ENCODE results near the gene CCNJ. TPM values are rescaled to one million over a fixed set of nuclear protein-coding genes. Genes with fewer than 3 reads are reported as not detected.

Gene CCNJ
- total and polyA plus RNA-seq, 9 of the 15 experiments (the other 6 are each of a cell fraction or from before 2014, with no cell fraction given), result 0.69 to 15.7 (median 9.2) TPM

DNA sequence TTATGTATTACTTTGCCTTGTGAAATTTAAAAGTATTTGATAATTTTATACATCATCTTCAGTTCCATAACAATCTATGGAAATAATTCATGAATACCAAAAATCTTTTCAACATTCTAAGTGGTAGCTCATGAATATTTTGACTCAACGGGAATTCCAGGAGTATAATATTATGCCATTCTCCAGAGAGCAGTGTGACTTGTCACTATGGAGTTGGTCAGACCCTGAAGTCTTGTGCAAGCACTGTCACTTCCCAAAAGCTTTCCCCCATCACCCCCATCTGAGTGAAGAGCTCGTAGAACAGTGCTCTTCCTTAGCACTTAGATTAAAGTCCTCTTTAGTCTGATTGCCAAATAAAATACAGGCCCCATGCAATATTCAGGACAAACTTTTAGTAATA lies 29.4 kb upstream of the CCNJ start:
- CTCF ChIA-PET (ENCODE audit: low intra/inter-chr PET ratio), result no interaction called here
- FAIRE-seq, result no peak
- WGBS (ENCODE audit: insufficient coverage, low coverage, missing lambda C conversion rate), result 10% methylated on average over 2 of the region's 2 CpGs
- H2AFZ ChIP-seq (ENCODE audit: low read depth, low read length), result no peak overlapping the region
- no peak overlapping the region for H3K27ac ChIP-seq (ENCODE audit: extremely low read depth, low read depth, low read length)
- ATAC-seq, result no peak
- DNase-seq (ENCODE audit: extremely low read depth in 1 of 4, low spot score in 3 of 4), result no peak
- H3K36me3 ChIP-seq (ENCODE audit: control insufficient read depth, insufficient read depth, low read length), result no peaks in the 10 kb centered on the region
- POLR2A ChIA-PET, result interaction anchor here (0.6 to 1.6 kb wide), 2 partner anchors 19 to 197 kb away, joined by 3 read pairs; no protein-coding TSS in a partner anchor
- no peak overlapping the region for H3K4me2 ChIP-seq (ENCODE audit: insufficient read depth, low read length)
- no peak overlapping the region for H3K4me3 ChIP-seq
- H3K9ac ChIP-seq (ENCODE audit: insufficient read depth in 1 of 2, low read depth in 2 of 2, low read length in 2 of 2), result no peak overlapping the region
- no peaks in the 10 kb centered on the region for H4K20me1 ChIP-seq (replicated peaks; ENCODE audit: control insufficient read depth, insufficient read depth, low read length)
- H3K27me3 ChIP-seq (ENCODE audit: control insufficient read depth in 2 of 2, insufficient read depth in 2 of 2, low read length in 2 of 2), result no peaks in the 10 kb centered on the region; a peak in 1 of 5 replicates
- in situ Hi-C loops (cut with MboI), result loop anchor here (10.0 kb wide), 2 partner anchors 281 to 311 kb away; no protein-coding TSS in a partner anchor
- no peaks in the 10 kb centered on the region for H3K79me2 ChIP-seq (ENCODE audit: control insufficient read depth, insufficient read depth, low read length)
- no TSS peak for BruUV-seq (replicated peaks)
- H3K9me1 ChIP-seq (ENCODE audit: control insufficient read depth, insufficient read depth, low read length), result no peaks in the 10 kb centered on the region
- intact Hi-C loops (cut with micrococcal nuclease), result no loop called here
- H3K4me1 ChIP-seq (replicated peaks in 1 of 2; ENCODE audit: control insufficient read depth in 2 of 2, insufficient read depth in 2 of 2, low read length in 2 of 2), result peaks cover 0 to 3% of the 10 kb centered on the region in 2 experiments; a peak in 2 of 5 replicates
- H3K9me3 ChIP-seq (replicated peaks; ENCODE audit: control insufficient read depth, insufficient read depth, low read depth, low read length), result no peaks in the 10 kb centered on the region
- TF ChIP-seq PTBP1 (IDR thresholded peaks at IDR 0.05; ENCODE audit: low read depth, low read length) (no peak), ZBTB17 (CRISPR knock-in tag; IDR thresholded peaks at IDR 0.05) (no peak), PURB (CRISPR knock-in tag; IDR thresholded peaks at IDR 0.05; ENCODE audit: low read depth) (no peak), HDAC3 (IDR thresholded peaks at IDR 0.05; ENCODE audit: borderline replicate concordance, partially characterized antibody) (no peak)

DNA sequence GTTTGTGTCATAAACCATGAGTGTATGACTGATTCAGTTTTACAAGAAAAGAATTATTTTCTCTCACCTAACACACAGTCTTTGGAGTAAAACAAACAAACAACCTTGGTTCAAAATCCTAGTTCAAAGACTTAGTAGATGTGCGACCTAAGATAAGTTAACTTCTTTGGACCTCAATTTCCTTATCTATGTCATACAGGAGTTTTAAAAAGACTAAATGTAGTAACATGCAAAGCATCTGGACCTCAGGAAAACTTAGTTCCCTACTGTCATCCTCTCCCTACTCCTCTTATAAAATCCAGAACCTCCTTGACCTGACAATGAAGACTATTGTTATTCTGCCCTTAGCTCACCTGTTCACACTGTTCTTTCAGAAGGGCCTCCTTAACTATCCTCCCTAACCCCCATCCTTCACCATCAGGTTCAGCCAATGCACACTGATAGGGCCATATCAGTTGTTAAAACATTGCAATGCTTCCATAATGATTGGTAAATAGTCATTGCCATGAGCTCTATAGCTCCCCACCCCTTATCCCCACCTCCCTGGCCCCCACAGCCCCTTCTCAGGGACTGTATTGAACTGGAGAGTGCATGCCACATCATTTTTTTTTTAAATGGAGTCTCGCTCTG lies 28.8 kb upstream of the CCNJ start:
- no peaks in the 10 kb centered on the region for H3K79me2 ChIP-seq (ENCODE audit: control insufficient read depth, insufficient read depth, low read length)
- BruUV-seq (replicated peaks), result no TSS peak
- H3K36me3 ChIP-seq (ENCODE audit: control insufficient read depth, insufficient read depth, low read length), result no peaks in the 10 kb centered on the region
- H3K27me3 ChIP-seq (ENCODE audit: control insufficient read depth in 2 of 2, insufficient read depth in 2 of 2, low read length in 2 of 2), result no peaks in the 10 kb centered on the region; a peak in 1 of 5 replicates
- FAIRE-seq, result peak; percentile 63
- no peak overlapping the region; the same call in 1 of the 2 replicates for H3K4me2 ChIP-seq (ENCODE audit: insufficient read depth, low read length)
- H3K9ac ChIP-seq (ENCODE audit: insufficient read depth in 1 of 2, low read depth in 2 of 2, low read length in 2 of 2), result no peak overlapping the region
- H4K20me1 ChIP-seq (replicated peaks; ENCODE audit: control insufficient read depth, insufficient read depth, low read length), result no peaks in the 10 kb centered on the region
- intact Hi-C loops (cut with micrococcal nuclease), result loop anchor here (5.0 kb wide), 1 partner anchor 213 kb away; no protein-coding TSS in a partner anchor
- H2AFZ ChIP-seq (ENCODE audit: low read depth, low read length), result no peak overlapping the region
- peaks cover 0 to 3% of the 10 kb centered on the region in 2 experiments; a peak in 2 of 5 replicates for H3K4me1 ChIP-seq (replicated peaks in 1 of 2; ENCODE audit: control insufficient read depth in 2 of 2, insufficient read depth in 2 of 2, low read length in 2 of 2)
- in situ Hi-C loops (cut with MboI), result loop anchor here (10.0 kb wide), 2 partner anchors 280 to 310 kb away; no protein-coding TSS in a partner anchor
- peak; percentile 52 for ATAC-seq
- H3K9me1 ChIP-seq (ENCODE audit: control insufficient read depth, insufficient read depth, low read length), result no peaks in the 10 kb centered on the region
- no peak overlapping the region for H3K4me3 ChIP-seq
- ChIA-PET CTCF (ENCODE audit: low intra/inter-chr PET ratio) (no interaction called here), POLR2A (interaction anchor here (0.6 to 1.6 kb wide), 2 partner anchors 18 to 196 kb away, joined by 3 read pairs; no protein-coding TSS in a partner anchor)
- DNase-seq (ENCODE audit: extremely low read depth in 1 of 4, low spot score in 3 of 4), result peak; percentile 14 to 27 (median 18)
- H3K9me3 ChIP-seq (replicated peaks; ENCODE audit: control insufficient read depth, insufficient read depth, low read depth, low read length), result no peaks in the 10 kb centered on the region
- no peak overlapping the region for H3K27ac ChIP-seq (ENCODE audit: extremely low read depth, low read depth, low read length)
- WGBS (ENCODE audit: insufficient coverage, low coverage, missing lambda C conversion rate), result 14% methylated on average over 2 of the region's 2 CpGs
- TF ChIP-seq TBL1XR1 (IDR thresholded peaks at IDR 0.05; ENCODE audit: low read length in 2 of 2), result no peak
- TF ChIP-seq, protein P1, sequence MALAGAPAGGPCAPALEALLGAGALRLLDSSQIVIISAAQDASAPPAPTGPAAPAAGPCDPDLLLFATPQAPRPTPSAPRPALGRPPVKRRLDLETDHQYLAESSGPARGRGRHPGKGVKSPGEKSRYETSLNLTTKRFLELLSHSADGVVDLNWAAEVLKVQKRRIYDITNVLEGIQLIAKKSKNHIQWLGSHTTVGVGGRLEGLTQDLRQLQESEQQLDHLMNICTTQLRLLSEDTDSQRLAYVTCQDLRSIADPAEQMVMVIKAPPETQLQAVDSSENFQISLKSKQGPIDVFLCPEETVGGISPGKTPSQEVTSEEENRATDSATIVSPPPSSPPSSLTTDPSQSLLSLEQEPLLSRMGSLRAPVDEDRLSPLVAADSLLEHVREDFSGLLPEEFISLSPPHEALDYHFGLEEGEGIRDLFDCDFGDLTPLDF (CRISPR knock-in tag; IDR thresholded peaks at IDR 0.05), result no peak
- no peak for TF ChIP-seq RNF2 (IDR thresholded peaks at IDR 0.05)
- peak; percentile 68; the same call in 1 of the 2 replicates for TF ChIP-seq SOX6 (IDR thresholded peaks at IDR 0.05)
- no peak for TF ChIP-seq TRIM28 (IDR thresholded peaks at IDR 0.05)
- TF ChIP-seq FOXJ2 (tag; IDR thresholded peaks at IDR 0.05), result no peak
- TF ChIP-seq MEF2A (IDR thresholded peaks at IDR 0.05; ENCODE audit: control insufficient read depth, low read depth, low read length), result no peak
- TF ChIP-seq, protein P2, sequence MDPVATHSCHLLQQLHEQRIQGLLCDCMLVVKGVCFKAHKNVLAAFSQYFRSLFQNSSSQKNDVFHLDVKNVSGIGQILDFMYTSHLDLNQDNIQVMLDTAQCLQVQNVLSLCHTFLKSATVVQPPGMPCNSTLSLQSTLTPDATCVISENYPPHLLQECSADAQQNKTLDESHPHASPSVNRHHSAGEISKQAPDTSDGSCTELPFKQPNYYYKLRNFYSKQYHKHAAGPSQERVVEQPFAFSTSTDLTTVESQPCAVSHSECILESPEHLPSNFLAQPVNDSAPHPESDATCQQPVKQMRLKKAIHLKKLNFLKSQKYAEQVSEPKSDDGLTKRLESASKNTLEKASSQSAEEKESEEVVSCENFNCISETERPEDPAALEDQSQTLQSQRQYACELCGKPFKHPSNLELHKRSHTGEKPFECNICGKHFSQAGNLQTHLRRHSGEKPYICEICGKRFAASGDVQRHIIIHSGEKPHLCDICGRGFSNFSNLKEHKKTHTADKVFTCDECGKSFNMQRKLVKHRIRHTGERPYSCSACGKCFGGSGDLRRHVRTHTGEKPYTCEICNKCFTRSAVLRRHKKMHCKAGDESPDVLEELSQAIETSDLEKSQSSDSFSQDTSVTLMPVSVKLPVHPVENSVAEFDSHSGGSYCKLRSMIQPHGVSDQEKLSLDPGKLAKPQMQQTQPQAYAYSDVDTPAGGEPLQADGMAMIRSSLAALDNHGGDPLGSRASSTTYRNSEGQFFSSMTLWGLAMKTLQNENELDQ (CRISPR knock-in tag; IDR thresholded peaks at IDR 0.05; ENCODE audit: borderline replicate concordance), result no peak
- TF ChIP-seq TSC22D4 (tag; IDR thresholded peaks at IDR 0.05), result no peak

Measured in K562 (cell line).